ENCODE data around the gene FAM227B. TPM values are rescaled to one million over a fixed set of nuclear protein-coding genes. Genes with fewer than 3 reads are reported as not detected.

FAM227B gene
- total and polyA plus RNA-seq, 2 donors (not counting 1 experiment from before 2014, with no cell fraction given) = 2.7 to 9.7 TPM

GRCh38 chr15:49589030-49589429, 31.6 kb downstream of the FAM227B start:
- Histone ChIP-seq H2AFZ (ENCODE audit: low read length) (peak overlapping the region; percentile 1), H3K79me2 (ENCODE audit: control insufficient read depth, insufficient read depth, low read length) (no peaks in the 10 kb centered on the region), H3K36me3 (ENCODE audit: control insufficient read depth, insufficient read depth, low read length) (no peaks in the 10 kb centered on the region), H3K4me2 (ENCODE audit: extremely low read depth, insufficient read depth, low read length) (peak overlapping the region; percentile 32), H3K9ac (ENCODE audit: insufficient read depth, low read length) (no peak overlapping the region), H3K4me1 (ENCODE audit: control insufficient read depth, extremely low read depth, insufficient read depth, low read length) (no peaks in the 10 kb centered on the region), H3K27ac (ENCODE audit: insufficient read depth, low read length) (no peak overlapping the region), H3K27me3 (ENCODE audit: control insufficient read depth, insufficient read depth, low read length) (no peaks in the 10 kb centered on the region), H4K20me1 (ENCODE audit: control insufficient read depth, extremely low read depth, insufficient read depth, low read length) (no peaks in the 10 kb centered on the region), H3K9me3 (ENCODE audit: control insufficient read depth, insufficient read depth, low read depth, low read length) (no peaks in the 10 kb centered on the region), H3K4me3 (replicated peaks in 1 of 4; ENCODE audit: control extremely low read depth in 1 of 4, insufficient read depth in 1 of 4, low read depth in 3 of 4, low read length in 4 of 4) (no peak overlapping the region)
- TF ChIP-seq EZH2 (IDR thresholded peaks at IDR 0.05; ENCODE audit: low read length, missing control alignments) = no peak
- no peak for TF ChIP-seq CTCF (conservative IDR thresholded peaks at IDR 0.05 in 1 of 2, IDR thresholded peaks at IDR 0.05 in 1 of 2; ENCODE audit: low read depth in 1 of 2, low read length in 2 of 2)
- DNase-seq (ENCODE audit: low read depth in 2 of 2) = peak in 1 of 2 donors; percentile 15

DNA sequence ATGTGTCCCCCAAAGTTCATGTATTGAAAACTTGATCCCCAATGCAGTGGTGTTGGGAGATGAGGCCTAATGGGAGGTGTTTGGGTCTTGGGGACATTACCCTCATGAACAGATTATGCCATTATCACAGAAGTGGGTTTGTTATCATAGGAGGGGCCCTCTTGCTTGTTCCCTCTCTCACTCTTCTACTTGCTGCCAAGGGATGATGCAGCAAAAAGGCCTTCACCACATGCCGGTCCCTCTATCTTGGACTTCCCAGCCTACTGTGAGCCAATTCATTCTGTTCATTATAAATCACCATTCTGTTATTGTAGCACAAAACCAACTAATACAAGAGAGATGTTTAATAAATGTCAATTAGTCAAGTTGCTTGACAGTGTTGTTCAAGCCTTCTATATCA, 47.2 kb downstream of the FAM227B start:
- H3K4me3 ChIP-seq (replicated peaks in 1 of 4; ENCODE audit: control extremely low read depth in 1 of 4, insufficient read depth in 1 of 4, low read depth in 3 of 4, low read length in 4 of 4) = no peak overlapping the region
- no peak overlapping the region for H3K9ac ChIP-seq (ENCODE audit: insufficient read depth, low read length)
- no peaks in the 10 kb centered on the region for H3K79me2 ChIP-seq (ENCODE audit: control insufficient read depth, insufficient read depth, low read length)
- H3K27ac ChIP-seq (ENCODE audit: insufficient read depth, low read length) = no peak overlapping the region
- no peak overlapping the region for H3K4me2 ChIP-seq (ENCODE audit: extremely low read depth, insufficient read depth, low read length)
- no peak overlapping the region for H2AFZ ChIP-seq (ENCODE audit: low read length)
- H3K27me3 ChIP-seq (ENCODE audit: control insufficient read depth, insufficient read depth, low read length) = no peaks in the 10 kb centered on the region
- no peaks in the 10 kb centered on the region for H3K4me1 ChIP-seq (ENCODE audit: control insufficient read depth, extremely low read depth, insufficient read depth, low read length)
- DNase-seq (ENCODE audit: low read depth in 2 of 2) = no peak
- H4K20me1 ChIP-seq (ENCODE audit: control insufficient read depth, extremely low read depth, insufficient read depth, low read length) = no peaks in the 10 kb centered on the region
- no peaks in the 10 kb centered on the region for H3K36me3 ChIP-seq (ENCODE audit: control insufficient read depth, insufficient read depth, low read length)
- H3K9me3 ChIP-seq (ENCODE audit: control insufficient read depth, insufficient read depth, low read depth, low read length) = no peaks in the 10 kb centered on the region
- TF ChIP-seq CTCF (conservative IDR thresholded peaks at IDR 0.05 in 1 of 2, IDR thresholded peaks at IDR 0.05 in 1 of 2; ENCODE audit: low read depth in 1 of 2, low read length in 2 of 2) = no peak
- no peak for TF ChIP-seq EZH2 (IDR thresholded peaks at IDR 0.05; ENCODE audit: low read length, missing control alignments)

DNA sequence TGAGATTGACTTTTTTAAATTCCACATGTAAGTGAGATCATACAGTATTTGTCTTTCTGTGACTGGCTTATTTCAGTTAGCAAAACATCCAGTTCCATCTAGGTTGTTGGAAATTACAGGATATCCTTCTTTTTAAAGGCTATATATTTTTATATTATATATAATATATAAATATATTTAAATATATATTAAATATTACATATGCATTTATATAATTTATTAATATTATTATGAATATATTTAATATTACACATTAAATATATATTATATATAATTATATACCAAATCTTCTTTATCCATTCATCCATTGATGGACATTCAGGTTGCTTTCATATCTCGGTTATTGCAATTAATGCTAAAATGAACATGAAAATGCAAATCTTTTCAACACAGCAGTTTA, 49.9 kb downstream of the FAM227B start:
- no peak for DNase-seq (ENCODE audit: low read depth in 2 of 2)
- H4K20me1 ChIP-seq (ENCODE audit: control insufficient read depth, extremely low read depth, insufficient read depth, low read length) = no peaks in the 10 kb centered on the region
- no peak overlapping the region for H3K9ac ChIP-seq (ENCODE audit: insufficient read depth, low read length)
- H3K4me3 ChIP-seq (replicated peaks in 1 of 4; ENCODE audit: control extremely low read depth in 1 of 4, insufficient read depth in 1 of 4, low read depth in 3 of 4, low read length in 4 of 4) = no peak overlapping the region
- no peak overlapping the region for H3K4me2 ChIP-seq (ENCODE audit: extremely low read depth, insufficient read depth, low read length)
- no peaks in the 10 kb centered on the region for H3K27me3 ChIP-seq (ENCODE audit: control insufficient read depth, insufficient read depth, low read length)
- H3K9me3 ChIP-seq (ENCODE audit: control insufficient read depth, insufficient read depth, low read depth, low read length) = no peaks in the 10 kb centered on the region
- no peak overlapping the region for H3K27ac ChIP-seq (ENCODE audit: insufficient read depth, low read length)
- H3K4me1 ChIP-seq (ENCODE audit: control insufficient read depth, extremely low read depth, insufficient read depth, low read length) = no peaks in the 10 kb centered on the region
- H3K36me3 ChIP-seq (ENCODE audit: control insufficient read depth, insufficient read depth, low read length) = no peaks in the 10 kb centered on the region
- no peak overlapping the region for H2AFZ ChIP-seq (ENCODE audit: low read length)
- no peaks in the 10 kb centered on the region for H3K79me2 ChIP-seq (ENCODE audit: control insufficient read depth, insufficient read depth, low read length)
- TF ChIP-seq CTCF (conservative IDR thresholded peaks at IDR 0.05 in 1 of 2, IDR thresholded peaks at IDR 0.05 in 1 of 2; ENCODE audit: low read depth in 1 of 2, low read length in 2 of 2) (no peak), EZH2 (IDR thresholded peaks at IDR 0.05; ENCODE audit: low read length, missing control alignments) (no peak)
